Calu3 (cell line): ENCODE data around the gene ZNF793. TPM values are rescaled to one million over a fixed set of nuclear protein-coding genes. Genes with fewer than 3 reads are reported as not detected.

Experiments
- BruUV-seq: library from RNA; stranded (reverse); fragments of 400-500 nt; replicated peaks from 2 replicates; lab custom pipeline; 2021; lab: Mats Ljungman, UMichigan
- CTCF ChIA-PET: fragments of 300-600 bp; sonication (Branson Sonifier 250); formaldehyde crosslinking; loops from one replicate; lab custom pipeline; 2022; ENCODE audit warnings: antibody characterized with exemption; lab: Charles Lee
- DNase-seq: peaks from one replicate; pipeline ENCODE4 v3.0.0; 2022
- H3K27ac Mint-ChIP-seq: one replicate; pipeline ENCODE4 v1.8.0; 2022; ENCODE audit warnings: mixed read lengths; ENCODE audit not compliant: unreplicated experiment
- H3K27me3 Mint-ChIP-seq: one replicate; pipeline ENCODE4 v1.8.0; 2022; ENCODE audit warnings: mixed read lengths; ENCODE audit not compliant: unreplicated experiment
- H3K36me3 Mint-ChIP-seq: one replicate; pipeline ENCODE4 v1.8.0; 2022; ENCODE audit warnings: mild to moderate bottlenecking, moderate library complexity, mixed read lengths; ENCODE audit not compliant: insufficient read depth, unreplicated experiment
- H3K4me1 Mint-ChIP-seq: one replicate; pipeline ENCODE4 v1.8.0; 2022; ENCODE audit warnings: mild to moderate bottlenecking, low read depth, mixed read lengths; ENCODE audit not compliant: unreplicated experiment
- H3K4me3 Mint-ChIP-seq: one replicate; pipeline ENCODE4 v1.8.0; 2022; ENCODE audit warnings: mild to moderate bottlenecking, low read depth, moderate library complexity, mixed read lengths; ENCODE audit not compliant: unreplicated experiment
- H3K9me3 Mint-ChIP-seq: one replicate; pipeline ENCODE4 v1.8.0; 2022; ENCODE audit warnings: low read depth, mixed read lengths; ENCODE audit not compliant: unreplicated experiment
- intact Hi-C: fragments of 100-400 bp; cut with micrococcal nuclease; formaldehyde crosslinking; loops from one replicate; pipeline ENCODE4 v1.10.0; 2022; ENCODE audit not compliant: unreplicated experiment
- total RNA-seq: library from RNA; stranded (reverse); gene quantifications from 2 replicates; pipeline ENCODE4 v1.2.3, GENCODE V29; 2022
- TF ChIP-seq, protein P1 (sequence below): fragments of 200-600 bp; IDR thresholded peaks from one replicate; pipeline ENCODE4 v1.8.0; 2022; ENCODE audit warnings: antibody characterized with exemption; ENCODE audit not compliant: unreplicated experiment

The ZNF793 gene
- total RNA-seq, 1 experiment from 2014 or later: not detected

DNA sequence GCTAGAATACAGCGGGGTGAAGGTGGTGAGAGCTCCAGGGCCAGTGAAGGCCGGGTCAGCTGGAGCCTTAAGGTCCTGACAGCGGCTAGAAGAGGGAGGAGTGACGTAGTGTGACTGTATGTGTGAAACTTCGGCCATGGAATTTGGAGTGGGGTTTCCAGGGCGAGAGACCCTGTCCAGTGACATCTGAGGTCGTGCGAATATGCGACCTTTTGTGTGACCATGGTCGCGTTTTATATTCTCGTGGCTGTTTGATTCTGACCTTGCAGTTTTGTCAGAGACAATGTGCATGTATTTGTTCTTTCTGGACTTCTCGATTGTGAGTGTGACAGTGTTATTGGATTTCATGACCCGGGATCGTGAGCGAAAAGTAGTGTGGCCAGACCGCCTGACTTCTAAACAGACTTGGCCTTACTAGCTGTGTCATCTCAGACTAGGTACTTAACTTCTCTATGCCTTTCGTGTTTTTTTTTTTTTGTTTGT, 39.1 kb upstream of the ZNF793 start:
- Mint-ChIP-seq H3K36me3 (peaks cover 28% of the 10 kb centered on the region), H3K9me3 (peaks cover 14% of the 10 kb centered on the region), H3K4me3 (peak overlapping the region; percentile 95), H3K27ac (peak overlapping the region; percentile 89), H3K4me1 (no peaks in the 10 kb centered on the region), H3K27me3 (no peaks in the 10 kb centered on the region)
- CTCF ChIA-PET: interaction anchor here (0.9 kb wide), 1 partner anchor 127 kb away, joined by 5 read pairs; the partner anchor contains the start of genes ZNF540 and ZNF571
- no TSS peak for BruUV-seq
- intact Hi-C loops: loop anchor here (2.0 kb wide), 1 partner anchor 127 kb away; the partner anchor contains the start of genes ZNF540 and ZNF571
- TF ChIP-seq, protein P1, sequence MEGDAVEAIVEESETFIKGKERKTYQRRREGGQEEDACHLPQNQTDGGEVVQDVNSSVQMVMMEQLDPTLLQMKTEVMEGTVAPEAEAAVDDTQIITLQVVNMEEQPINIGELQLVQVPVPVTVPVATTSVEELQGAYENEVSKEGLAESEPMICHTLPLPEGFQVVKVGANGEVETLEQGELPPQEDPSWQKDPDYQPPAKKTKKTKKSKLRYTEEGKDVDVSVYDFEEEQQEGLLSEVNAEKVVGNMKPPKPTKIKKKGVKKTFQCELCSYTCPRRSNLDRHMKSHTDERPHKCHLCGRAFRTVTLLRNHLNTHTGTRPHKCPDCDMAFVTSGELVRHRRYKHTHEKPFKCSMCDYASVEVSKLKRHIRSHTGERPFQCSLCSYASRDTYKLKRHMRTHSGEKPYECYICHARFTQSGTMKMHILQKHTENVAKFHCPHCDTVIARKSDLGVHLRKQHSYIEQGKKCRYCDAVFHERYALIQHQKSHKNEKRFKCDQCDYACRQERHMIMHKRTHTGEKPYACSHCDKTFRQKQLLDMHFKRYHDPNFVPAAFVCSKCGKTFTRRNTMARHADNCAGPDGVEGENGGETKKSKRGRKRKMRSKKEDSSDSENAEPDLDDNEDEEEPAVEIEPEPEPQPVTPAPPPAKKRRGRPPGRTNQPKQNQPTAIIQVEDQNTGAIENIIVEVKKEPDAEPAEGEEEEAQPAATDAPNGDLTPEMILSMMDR: no peak
- no peak for DNase-seq

DNA sequence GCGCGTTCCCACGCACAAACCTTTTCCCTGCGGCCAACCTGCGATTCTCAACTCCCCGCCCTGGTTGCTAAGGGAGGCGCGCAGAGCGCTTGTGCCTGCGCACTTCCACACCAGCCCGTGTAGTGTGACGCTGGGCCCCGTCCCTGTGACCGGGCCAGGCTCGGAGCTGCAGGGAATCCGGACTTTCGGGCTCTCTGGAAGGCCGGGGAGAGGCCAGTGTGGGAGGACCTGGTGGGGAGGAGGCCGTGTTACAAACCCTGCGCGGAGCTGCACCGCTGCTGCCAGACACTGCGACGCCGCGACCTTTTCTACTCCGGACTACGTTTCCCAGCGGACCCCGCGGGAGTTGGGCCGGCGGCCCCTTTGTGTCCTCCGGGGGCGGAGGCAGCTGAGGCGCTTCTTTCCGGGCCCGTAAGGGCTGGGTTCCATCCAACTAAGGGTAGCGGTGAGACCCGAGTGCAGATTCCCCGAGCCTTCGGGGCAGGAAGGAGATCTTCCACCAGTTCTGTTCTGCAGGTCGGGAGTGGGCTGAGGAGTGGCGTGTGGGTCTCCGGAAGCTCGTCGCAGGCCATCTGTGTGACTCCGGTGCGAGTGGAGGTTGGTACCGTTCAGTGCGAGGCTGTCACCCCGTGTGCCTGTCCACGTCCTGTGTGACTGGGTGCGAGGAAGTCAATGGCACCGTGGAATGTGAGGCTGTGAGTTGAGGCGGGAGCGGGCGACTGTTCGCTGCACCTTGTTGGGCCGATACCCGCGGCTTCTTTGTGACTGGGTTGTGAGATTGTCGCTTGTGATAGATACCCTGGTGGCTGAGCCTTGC, 37.6 kb upstream of the ZNF793 start, which contains the start of gene ZNF570:
Gene ZNF570, plus strand, starts transcription at position 396 of the 817 bp plus-strand sequence. CDS start 999 bp downstream, outside the sequence.
- Mint-ChIP-seq H3K9me3 (peaks cover 14% of the 10 kb centered on the region), H3K4me1 (no peaks in the 10 kb centered on the region), H3K4me3 (peak within 1 kb of the TSS; percentile 92), H3K27me3 (no peaks in the 10 kb centered on the region), H3K27ac (peak within 1 kb of the TSS; percentile 57), H3K36me3 (peaks cover 28% of the 10 kb centered on the region)
- DNase-seq: peak; percentile 87
- BruUV-seq: no TSS peak
- CTCF ChIA-PET: interaction anchor here (0.6 to 1.0 kb wide), 3 partner anchors 15 to 156 kb away, joined by 4 to 7 read pairs (median 6); no protein-coding TSS in a partner anchor
- intact Hi-C loops: no loop called here
- TF ChIP-seq, protein P1: no peak

DNA sequence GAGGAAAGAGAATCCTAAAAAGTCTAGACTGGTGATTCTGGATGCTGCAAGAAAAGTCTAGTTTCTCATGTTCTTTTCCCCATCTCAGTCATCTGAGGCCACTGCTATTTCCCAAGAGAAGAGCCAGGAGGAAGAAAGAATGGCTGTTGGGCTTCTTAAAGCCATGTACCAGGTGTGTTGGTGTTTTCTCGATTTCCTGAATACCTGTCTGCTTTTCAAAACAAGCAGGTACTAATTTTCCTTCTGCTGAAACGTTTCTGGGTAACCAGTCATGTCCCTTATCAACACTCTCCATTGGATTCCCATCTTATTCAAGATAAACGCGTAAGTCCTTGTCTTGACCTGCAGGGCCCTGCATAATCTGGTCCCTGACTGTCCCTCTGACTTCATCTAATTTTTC, 36.5 kb upstream of the ZNF793 start:
- CTCF ChIA-PET: interaction anchor here (0.7 kb wide), 1 partner anchor 124 kb away, joined by 4 read pairs; the partner anchor contains the start of genes ZNF540 and ZNF571

DNA sequence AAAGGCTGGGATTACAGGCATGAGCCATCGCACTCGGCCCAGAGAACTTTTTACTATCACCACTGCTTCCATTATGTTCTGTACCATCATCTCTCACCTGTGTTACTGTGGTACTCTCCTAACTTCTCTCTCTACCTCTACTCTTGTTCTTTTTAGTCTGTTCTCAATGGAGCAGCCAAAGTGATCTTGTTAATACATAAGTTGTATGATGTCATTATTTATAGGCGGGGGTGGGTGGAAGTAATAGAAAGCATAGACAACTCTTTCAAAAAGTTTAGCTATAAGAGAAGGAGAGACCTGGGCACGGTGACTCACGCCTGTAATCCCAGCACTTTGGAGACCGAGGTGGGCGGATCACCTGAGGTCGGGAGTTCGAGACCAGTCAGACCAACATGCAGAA, 34.6 kb upstream of the ZNF793 start:
- H3K4me1 Mint-ChIP-seq: no peaks in the 10 kb centered on the region
- H3K4me3 Mint-ChIP-seq: no peak overlapping the region
- peaks cover 20% of the 10 kb centered on the region for H3K36me3 Mint-ChIP-seq
- no peaks in the 10 kb centered on the region for H3K27me3 Mint-ChIP-seq
- TF ChIP-seq, protein P1: no peak
- CTCF ChIA-PET: no interaction called here
- BruUV-seq: no TSS peak
- H3K27ac Mint-ChIP-seq: no peak overlapping the region
- H3K9me3 Mint-ChIP-seq: peaks cover 17% of the 10 kb centered on the region
- intact Hi-C loops: no loop called here
- no peak for DNase-seq

More for the DNA sequence above, 36.5 kb upstream of the ZNF793 start:
- TF ChIP-seq, protein P1: no peak
- DNase-seq: no peak
- H3K27ac Mint-ChIP-seq: no peak overlapping the region
- TSS peak; percentile 33 for BruUV-seq
- H3K9me3 Mint-ChIP-seq: peaks cover 7% of the 10 kb centered on the region
- H3K4me3 Mint-ChIP-seq: peak overlapping the region; percentile 92
- no peaks in the 10 kb centered on the region for H3K4me1 Mint-ChIP-seq
- peaks cover 28% of the 10 kb centered on the region for H3K36me3 Mint-ChIP-seq
- H3K27me3 Mint-ChIP-seq: no peaks in the 10 kb centered on the region
- intact Hi-C loops: no loop called here
